NCI-H2196 (cell line): Measurements from ENCODE around the gene LRRC15.

Source experiments
- DNase-seq: peaks from one replicate; lab custom pipeline; 2025; ENCODE audit not compliant: unreplicated experiment; lab: John Stamatoyannopoulos, UW

LRRC15 gene

DNA sequence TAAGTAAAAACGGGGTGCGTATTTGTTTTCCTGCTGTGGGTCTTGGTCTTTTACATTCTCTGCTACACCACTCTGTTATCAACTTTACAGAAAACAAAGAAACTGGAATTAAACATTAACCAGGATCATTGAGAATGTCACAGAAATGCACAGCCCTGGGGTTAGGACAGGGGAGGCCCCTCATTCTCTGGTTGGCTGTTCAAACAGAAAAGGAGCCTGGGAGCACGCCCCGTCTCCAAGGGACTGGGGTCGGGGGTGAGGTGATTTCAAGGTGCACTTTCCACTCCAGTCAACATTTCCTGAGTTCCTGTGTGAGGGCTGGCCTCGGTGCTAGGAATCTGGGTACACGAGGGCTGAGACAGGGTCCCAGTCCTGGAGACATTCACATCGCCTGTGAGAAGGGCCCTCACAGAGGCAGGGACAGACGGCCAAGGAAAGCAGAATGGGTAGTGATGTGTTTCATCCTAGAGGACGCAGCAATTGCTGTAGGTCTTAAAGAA is 48.7 kb downstream of the LRRC15 start:
- DNase-seq: no peak

DNA sequence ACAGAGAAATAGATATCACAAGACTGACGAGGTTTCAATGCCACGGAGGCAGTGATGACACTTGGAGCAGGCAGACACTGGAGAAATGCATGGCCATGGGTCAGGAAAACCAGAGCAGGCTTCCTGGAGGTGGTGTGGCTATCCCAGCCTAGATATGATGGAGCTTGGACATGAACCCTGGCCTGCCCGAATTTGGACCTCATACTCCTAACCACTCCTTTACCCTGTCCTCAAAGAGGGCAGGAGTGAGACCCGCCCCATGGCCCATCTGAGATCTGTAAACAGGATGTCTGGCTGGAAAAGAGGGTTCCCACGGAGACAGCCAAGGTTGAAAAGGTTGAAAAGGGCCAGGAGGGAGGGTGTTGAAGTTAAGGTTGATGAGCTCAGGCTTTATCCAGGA is 49.4 kb downstream of the LRRC15 start:
- DNase-seq: no peak

DNA sequence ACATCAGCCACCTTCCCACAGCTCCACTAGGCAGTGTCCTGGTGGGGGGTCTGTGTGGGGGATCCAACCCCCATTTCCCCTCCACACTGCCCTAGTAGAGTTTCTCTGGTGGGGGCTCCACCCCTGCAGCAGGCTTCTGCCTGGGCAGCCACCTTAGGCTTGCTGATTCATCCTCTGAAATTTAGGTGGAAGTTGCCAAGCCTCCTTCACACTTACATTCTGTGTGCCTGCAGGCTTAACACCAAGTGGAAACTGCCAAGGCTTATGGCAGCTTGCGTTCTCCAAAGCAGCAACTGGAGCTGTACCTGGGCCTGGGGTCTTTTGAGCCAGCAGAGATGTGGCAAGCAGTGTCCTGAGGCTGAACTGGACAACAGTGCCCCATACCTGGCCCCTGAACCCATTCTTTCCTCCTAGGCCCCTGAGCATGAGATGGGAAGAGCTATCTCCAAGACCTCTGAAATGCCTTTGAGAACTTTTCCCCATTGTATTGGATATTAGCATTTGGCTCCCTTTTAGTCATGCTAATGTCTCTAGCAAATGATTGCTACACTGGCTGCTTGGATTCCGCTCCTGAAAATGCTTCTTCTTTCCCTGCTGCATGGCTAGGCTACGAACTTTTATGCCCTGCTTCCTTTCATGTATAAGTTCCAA is 50.9 kb downstream of the LRRC15 start:
- DNase-seq: no peak

DNA sequence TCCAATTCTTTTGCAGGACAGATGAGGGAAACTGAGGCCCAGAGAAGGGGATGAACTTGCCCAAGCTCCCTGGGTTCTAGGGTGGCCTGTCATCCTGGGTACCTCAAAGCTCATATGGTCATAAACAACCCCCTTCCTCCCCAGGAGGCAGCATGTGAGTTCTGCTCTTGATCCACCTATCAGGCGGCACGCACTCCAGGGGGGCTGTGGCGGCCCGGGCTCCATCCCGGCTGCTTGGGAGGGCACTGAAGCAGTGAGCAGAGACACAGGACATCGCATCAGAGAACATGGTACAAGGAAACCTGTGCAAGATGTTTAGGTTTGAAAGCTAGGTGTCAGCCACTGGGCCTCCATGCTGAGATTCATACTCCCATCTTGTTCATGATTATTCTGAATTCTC is 52.6 kb downstream of the LRRC15 start:
- DNase-seq: no peak

DNA sequence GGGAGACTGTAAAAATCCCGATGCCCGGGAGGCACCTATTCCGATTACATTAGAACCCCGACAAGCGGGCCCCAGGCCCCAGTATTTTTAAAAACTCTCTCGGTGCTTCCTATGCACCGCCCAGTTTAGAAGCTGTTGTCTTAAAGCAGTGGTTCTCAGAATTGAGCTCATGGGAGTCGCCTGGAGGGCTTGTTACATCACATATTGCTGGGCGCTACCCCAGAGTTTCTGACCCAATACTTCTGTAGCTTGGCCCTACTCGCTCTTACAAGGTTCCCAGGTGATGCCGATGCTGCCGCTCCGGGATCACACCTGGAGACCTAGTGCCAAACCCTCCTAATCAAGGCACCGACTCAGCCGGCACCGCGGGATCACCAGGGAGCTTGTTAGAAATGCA is 53.6 kb downstream of the LRRC15 start:
- DNase-seq: no peak

DNA sequence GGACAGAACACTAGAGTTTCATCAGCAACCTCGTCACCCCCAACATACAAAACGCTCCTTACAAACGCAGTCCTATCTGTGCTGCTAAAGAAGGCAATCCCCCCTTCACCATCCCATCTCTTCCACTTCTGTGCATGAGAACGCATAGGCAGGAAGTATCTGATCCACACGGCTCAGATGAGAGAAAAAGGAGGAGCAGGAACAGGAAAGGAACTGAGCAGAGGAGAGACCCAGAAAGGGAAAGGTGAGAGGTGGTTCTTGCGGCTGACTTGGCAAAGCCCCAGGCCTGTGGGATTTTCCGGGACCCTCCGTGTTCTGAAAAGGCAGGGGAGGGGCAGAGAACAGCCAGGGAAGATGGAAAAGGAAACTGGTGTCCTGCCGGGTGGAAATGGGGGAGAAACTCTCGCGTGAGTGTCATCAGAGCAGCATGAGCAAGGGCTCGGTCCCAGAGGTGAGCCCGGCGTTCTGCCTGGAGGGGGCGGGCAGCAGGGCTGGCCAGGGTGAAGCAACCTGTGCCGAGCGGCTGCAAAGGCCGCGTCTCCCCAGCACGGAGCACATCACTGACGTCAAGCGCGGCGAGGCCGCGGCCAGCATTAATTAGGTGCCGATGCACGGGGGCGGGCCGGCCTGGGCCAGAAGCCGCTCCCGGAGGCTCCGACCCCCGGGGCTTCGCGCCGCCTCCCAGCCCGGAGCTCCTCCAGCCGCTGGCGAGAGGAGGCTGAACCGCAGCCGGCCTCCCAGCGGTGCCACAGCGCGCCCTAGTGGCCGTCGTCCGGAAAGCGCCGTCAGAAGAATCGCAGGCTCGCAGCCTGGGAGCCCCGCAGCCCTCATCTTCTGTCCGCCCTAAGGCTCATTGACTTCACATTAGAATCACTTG is 54.2 kb downstream of the LRRC15 start:
- DNase-seq: peak; percentile 100

DNA sequence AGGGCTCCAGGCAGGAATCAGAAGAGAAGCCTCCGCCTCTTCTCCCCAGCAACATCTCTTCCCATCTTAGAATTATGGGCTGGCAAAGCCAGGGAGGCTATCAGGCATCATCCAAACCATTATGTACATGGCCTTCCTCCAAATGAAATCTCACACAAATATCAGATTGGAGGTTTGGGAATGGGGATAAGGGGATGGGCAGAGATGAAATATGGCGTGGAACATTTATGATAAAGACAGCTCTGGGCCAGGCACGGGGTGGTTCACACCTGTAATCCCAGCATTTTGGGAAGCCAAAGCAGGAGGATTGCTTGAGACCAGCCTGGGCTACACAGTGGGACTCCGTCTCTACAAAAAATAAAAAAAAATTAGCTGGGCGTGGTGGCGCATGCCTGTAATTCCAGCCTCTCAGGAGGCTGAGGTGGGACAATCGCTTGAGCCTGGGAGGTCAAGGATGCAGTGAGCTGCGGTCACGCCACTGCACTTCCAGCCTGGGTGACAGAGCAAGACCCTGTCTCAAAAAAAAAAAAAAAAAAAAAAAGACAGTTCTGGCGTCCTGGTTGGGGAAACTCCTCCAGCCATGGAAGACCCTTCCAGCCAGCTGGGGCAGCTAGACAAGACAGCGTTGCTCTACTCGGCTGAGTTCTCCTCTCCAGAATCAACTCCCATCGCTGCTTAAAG is 55.0 kb downstream of the LRRC15 start:
- DNase-seq: peak; percentile 40

DNA sequence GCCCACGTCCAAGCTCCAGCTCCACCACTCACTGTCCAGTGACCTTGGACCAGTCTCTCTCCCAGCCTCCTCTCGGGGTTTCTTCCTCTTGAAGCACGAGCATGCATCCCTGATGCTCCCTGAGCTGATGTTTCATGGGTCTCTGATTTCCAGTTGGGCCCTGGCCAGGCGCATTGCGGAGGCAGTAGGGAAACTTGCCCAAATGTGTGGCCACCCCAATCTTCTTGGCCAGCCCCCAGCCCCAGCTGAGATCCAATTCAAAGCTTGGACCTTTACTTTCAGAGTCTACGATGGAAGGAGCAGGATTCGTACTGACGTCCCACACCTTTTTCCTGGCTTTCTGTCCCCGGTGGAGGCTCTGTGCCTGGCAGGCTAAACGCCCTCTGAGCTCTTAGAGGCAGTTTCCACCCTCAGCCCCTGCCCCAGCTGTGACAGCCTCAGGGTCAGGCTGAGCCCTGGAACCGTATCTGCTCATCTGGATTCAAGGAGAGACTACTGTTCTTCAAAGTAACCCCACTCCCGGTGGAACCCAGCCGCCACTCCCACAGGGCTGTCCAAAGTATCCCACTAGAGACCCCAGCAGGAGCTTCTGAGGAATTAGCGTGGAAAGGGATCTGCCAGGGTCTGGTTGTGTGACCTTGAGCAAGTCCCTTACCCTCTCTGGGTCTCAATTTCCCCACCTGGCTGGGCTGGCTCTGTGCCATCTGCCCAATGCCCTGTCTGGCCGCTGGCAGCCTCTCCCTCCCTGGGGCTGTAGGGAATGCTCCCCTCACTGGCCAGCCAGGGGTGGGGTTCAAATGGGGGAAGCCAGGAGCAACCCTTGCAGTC is 55.8 kb downstream of the LRRC15 start:
- peak; percentile 69 for DNase-seq

DNA sequence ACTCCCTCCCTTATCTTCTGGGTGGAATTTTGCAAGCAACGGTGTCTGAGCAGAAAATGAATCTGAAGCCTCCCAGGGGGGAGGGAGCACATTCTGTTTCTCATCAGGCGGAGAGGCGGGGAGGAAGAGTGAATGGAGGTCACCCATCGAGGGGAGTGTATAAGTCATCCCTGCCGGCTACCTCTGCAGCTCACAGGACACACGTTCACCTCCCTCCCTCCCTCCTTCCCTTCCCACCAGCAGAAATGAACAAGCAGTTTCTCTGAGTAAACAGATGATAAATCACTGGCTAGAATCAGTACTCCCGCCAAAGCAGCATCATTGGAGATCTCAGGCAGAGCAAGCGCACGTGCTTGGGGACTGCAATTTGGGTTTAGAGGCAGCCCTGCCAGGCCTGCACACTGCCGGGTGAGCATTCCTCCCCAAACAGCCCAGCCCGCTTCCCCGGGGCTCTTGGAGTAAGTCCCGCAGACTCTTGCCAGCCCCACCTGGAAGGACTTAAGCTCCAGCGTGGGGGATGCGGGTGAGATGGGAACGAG is 56.7 kb downstream of the LRRC15 start:
- DNase-seq: peak; percentile 74

DNA sequence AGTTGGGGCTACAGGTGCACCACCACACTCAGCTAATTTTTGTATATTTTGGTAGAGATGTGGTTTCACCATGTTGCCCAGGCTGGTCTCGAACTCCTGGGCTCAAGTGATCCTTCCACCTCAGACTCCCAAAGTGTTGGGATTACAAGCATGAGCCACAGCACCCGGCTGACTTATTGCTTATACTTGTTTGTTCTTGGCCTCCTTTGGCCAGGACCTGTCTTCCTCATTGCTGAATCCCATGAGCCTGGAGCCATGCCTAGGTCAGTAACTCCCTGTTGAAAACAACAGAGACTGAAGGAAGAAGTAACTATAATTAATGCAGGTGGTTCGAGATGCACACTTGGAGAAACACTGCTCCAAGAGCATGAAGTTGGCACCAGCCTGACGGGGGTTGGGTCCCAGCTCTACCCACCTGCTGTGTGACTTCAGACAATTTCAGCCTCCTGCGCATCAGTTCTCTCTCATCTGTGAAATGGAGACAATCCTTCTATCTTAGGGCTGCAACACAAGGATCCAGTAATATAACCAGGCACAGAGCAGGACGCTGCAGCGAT is 57.3 kb downstream of the LRRC15 start:
- DNase-seq: peak; percentile 48

DNA sequence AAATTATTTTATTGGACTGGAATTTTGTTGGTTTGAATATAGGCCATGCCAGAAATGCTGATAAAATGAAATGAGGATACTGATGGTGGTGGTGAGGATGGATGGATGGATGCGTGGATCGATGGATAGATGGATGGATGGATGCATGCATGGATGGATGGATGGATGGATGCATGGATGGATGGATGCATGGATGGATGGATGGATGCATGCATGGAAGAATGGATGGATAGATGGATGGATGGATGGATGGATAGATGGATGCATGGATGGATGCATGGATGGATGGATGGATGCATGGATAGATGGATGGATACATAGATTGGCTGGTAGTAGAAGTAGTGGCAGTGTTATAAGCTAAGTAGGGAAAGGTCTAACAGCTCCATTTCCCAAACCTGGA is 58.5 kb downstream of the LRRC15 start:
- no peak for DNase-seq

DNA sequence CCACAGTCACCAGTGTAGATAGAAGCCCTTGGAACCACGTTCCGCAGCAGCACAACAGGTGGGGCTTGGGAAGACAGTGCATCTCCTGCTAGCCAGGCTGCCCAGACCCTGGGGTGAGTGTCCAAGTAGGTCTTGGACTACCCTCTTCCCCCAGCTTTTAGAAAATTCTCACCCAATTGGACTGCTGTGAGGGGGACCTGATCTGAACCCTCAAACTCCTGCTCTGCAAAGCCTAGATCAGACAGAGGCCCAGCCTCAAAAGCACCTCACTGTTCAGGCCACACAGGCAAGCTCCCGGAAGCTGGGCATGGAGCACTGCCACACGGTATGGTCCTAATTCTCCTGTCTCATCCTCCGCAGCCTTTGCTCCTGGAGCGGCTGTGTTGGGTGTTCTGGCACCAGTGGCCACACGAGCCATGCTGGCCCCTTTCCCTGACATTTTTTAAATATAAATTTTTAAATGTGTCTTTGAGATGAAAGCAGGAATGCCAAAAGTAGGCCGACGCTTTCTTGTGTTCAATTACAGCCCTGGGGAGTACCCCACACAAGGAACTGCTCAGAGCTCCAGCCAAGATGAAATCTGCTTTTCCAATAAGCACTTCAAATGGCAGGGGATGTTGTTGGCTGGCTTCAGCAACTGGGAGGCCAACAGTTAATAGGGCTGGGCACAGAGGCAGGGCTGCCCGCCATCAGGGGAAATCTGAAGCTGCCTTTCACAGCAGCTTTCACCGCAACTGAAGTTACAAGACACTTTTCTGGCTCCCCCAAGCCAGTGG is 59.3 kb downstream of the LRRC15 start:
- DNase-seq: no peak

DNA sequence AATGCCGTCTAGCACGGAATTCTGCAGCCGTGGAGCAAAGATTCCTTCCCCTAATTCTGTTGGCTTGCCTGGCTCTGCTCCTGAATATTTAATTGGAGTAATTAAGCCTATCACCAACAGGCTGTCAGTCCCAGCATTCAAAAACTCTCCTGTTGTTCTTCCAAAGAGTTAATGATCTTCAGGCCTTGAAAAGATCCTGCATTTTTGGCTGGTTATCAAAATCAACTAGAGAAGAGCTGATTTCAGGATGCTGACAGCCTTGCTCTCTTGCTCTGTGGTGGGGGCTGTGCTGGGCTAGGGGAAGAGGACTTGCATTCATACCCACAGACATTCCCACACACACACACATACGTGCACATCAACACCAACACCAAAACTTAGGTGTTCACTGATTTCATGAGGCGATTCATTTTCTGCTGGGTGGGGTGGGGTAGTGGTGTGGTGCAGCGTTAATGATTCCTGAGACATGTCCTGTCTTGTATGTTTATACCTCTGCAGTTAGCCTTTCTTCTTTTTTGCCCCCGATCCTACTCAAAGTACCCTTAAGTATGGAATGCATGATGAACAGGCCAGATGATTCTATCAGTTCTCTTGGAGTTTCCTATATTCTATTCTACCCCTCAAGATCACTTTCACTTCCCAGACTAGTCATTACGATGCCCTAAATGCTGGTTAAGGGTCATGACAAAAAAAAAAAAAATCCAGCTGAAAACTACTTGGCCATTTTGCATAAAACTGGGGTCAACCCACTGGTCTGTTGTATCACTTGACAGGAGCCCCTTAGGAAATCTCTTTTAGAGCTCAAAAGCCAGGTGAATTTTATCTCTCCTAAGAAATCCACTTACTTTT is 60.7 kb downstream of the LRRC15 start:
- peak; percentile 43 for DNase-seq

DNA sequence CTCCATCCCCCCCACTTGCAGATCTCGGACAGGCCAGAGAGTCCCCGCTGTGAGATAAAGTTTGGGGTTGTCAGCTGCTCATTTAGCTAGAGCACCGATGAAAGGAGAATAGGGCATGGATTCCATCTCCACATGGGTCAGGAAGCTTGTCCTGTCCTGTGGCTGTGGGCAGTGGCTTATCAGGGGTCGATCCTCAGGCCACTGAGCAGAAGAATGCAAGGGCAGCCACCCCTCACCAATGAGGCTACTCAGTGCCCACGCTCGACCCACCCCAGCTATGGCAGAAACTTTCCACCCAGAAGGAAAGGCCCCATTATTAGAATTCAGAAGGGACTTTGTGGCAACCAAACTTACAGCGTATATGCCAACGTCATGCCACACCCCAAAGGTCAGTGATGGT is 61.7 kb downstream of the LRRC15 start:
- no peak for DNase-seq

DNA sequence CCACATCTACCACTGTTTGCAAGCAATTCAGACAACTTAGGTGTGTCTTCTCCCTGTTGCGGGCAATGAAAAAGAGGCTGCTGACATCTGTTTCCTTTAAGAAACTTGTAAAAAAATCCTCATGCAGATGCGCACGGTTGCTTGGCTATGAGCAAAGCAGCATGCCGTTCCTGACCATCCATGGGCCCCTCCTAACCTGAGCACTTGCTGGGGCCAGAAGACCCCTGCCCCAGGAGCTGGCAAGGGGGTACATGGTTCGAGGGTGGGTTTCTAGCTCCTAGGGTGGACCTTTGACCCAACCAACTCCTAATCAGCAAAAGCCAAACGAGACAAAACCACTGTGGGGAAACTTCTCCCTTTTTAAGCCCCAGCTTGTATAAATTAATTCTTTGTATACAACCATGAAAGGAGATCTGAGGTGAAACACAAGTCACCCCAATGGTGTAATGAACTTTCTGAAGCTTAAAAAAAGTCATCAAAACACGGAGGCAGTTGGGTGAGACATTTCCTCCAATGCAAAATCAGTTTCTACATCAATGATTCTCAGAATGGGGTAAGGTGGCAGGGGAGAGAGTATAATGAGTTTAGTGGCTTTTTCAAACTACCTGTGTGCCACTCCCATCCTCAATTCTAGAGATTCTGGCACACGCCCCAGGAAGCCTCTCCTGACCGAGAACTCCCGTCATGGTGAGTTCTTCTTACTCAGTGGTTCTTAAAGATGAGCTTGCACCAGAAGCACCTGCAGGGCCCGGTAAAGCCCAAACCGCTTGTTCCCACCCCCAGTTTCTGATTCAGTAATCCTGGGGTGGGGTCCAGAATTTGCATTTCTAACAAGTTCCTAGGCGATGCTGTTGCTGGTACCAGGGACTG is 62.5 kb downstream of the LRRC15 start:
- DNase-seq: no peak

DNA sequence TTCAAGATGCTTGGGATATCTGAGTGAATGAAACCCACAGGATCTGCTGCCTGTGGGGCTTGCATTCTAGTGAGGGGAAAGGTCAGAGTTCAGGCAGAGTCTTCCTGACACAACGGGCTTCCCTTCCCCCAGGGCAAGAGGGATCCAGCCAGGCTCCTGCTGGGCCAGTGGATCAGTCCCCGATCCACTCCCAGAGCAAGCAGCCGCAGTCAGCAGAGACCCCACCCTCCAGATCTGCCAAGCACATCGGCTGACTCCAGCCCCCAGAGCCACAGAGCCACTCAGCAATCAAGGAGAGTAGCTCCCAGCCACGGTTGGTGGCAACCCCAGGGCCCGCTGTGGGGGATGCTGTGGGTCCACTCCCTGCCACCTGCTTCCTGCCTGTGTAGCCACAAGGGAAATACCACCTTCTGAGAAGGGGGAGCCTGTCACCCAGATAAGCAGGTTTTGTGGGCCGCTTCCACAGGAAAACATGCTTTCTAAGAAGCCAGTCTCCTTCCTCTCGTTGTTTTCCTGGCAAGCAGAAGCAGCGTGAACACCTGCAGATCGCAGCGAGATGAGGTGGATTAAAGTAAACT is 63.3 kb downstream of the LRRC15 start:
- no peak for DNase-seq

DNA sequence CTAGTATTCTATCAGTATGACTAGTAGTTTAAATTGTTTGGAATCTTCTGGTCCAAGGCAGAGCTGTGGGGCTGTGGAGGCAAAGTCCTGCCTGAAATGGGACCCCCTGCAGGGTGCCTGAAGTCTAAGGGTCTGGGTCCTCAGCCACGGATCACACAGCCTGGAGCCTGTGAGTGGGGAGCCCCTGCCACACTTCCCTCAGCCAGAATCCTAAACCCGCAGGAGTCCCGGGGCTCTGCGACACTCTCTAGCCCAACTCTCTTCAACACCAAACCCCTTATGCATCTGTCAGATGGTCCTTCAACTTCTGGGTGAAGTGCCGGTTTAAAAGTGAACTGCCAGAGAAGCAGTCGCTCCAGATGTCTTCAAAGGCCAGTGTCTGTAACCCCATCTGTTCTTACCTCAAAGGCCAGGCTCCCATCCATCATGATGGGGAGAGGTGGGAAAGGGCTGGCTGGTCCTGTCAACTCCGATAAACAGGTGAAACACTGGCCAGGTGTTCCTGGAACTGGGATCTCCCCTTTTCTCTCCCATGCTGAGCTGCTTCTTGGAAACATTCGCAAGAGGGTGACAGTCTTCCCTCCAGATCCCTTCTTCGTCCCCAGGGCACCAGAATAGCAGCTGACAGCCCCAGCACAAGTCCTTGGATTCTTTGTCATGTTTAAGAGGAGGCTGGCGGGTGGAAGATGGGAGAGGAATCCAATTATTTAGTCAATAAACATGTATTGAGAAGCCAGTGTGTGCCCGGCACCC is 64.0 kb downstream of the LRRC15 start:
- DNase-seq: no peak
